Renal cortex interstitium (tissue), 11 donors: Measurements from ENCODE around the gene CHD2. TPM values are rescaled to one million over a fixed set of nuclear protein-coding genes. Genes with fewer than 3 reads are reported as not detected.
"Not testable (repeated sequence)": the region's sequence is repeated elsewhere in the genome, so short reads cannot be mapped to it uniquely, and the experiment has no call there.

Experiments used
- DNase-seq, 11 donors: peaks; one replicate each; pipeline ENCODE4 v3.0.0-alpha.2; 2013; ENCODE audit warnings: low read depth in 9 of 11, low spot score in 4 of 11; ENCODE audit errors: extremely low read depth in 1 of 11
- polyA plus RNA-seq, 3 donors: library from polyadenylated mRNA; unstranded; fragments of 120-200 nt; gene quantifications; one replicate each; pipeline ENCODE4 v1.2.1, GENCODE V29; 2013; ENCODE audit not compliant: insufficient read length in 3 of 3

CHD2 gene
- polyA plus RNA-seq, 3 donors: 112 to 146 (median 122) TPM

DNA sequence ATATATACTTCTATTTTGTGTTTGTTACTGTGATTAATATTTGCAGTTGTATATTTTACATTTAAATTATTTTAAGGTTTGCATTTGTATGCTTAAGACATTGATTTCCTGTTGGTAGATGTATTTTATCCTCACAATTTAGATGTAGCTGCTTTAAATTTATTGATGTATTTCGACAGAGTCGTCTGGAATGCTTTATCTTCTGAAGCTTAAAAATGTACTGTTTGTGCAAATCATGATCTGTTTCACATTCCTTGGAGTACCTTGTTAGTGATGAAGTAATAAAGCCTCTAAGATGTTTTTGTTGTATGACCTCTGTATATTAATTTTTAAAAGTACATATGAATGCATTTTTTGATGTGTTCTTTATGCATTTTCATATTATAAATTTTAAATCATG lies 1.9 kb downstream of the CHD2 start:
- no peak for DNase-seq

GRCh38 chr15:92902737-92903593 lies 2.8 kb downstream of the CHD2 start:
- no peak for DNase-seq

- no peak for DNase-seq
These were observed 3.5 kb downstream of the CHD2 start for GRCh38 chr15:92903631-92903965.

GRCh38 chr15:92903966-92904721 lies 4.0 kb downstream of the CHD2 start:
- DNase-seq: peak in 10 of 11 donors; percentile 96 to 99 (median 98)

- DNase-seq: no peak
These were observed 4.8 kb downstream of the CHD2 start for GRCh38 chr15:92904722-92905571.

DNA sequence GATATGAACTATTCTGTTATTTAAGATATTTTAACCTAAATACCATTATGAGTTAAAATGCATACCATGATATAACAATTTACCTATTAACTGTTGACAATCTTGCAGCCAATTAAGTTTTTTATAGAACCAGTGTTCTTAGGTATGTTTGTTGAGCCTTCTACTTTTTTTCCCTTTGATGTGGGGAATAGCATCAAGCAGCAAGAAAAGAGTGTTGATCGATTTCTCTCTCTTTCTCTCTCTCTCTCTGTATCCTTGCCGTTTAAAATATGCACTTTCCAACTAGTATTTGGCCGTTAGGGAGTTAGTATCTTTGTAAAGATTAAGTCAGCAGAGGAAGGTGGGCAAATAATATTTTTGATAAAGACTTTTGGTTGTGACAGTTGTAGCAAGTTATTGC lies 5.9 kb downstream of the CHD2 start:
- DNase-seq: no peak

DNA sequence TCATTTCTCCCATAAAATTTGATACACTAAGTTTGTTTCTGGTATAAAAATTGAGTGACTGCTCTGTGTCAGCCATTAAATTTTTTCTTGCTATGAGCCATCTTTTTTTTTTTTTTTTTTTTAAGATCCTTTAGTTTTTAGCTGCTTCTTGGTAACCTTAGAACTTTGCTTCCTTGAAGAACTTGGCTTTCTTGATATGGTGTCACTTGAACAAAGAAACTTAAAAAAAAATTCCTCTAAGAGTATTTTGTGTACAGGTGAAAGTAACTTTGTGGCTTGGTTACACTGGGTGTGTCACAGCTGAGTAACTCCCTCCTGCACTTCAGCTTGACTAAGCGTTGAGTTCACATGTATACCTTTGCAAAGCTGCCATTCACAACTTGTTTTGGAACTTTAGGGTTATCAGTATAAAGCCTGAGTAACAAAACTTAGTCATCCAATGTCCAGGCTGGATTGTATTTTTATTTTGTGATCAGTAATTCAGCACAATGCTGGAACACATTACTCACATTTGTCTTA lies 6.5 kb downstream of the CHD2 start:
- no peak for DNase-seq

DNA sequence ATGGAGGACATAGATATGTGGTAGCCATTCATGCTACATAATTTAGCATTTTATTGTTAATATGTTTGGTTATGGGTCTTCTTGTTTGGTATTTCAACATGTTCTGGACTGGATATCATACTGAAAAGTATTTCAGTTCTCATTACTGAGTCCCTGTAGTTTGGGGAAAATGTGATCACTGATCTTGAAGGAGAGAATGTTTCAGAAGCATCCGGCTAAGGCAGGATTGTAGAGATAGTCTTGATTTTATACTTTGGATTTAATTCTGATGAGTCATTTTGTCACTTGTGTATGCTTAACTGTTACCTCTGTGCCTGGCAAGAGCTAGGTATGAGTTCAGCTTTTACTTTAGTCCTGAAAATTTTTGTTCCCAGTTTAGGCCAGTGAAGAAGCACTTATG lies 7.1 kb downstream of the CHD2 start:
- DNase-seq: no peak

- no peak for DNase-seq
These were observed 8.0 kb downstream of the CHD2 start for GRCh38 chr15:92907896-92908712.

GRCh38 chr15:92908713-92909057 lies 8.6 kb downstream of the CHD2 start:
- no peak for DNase-seq

DNA sequence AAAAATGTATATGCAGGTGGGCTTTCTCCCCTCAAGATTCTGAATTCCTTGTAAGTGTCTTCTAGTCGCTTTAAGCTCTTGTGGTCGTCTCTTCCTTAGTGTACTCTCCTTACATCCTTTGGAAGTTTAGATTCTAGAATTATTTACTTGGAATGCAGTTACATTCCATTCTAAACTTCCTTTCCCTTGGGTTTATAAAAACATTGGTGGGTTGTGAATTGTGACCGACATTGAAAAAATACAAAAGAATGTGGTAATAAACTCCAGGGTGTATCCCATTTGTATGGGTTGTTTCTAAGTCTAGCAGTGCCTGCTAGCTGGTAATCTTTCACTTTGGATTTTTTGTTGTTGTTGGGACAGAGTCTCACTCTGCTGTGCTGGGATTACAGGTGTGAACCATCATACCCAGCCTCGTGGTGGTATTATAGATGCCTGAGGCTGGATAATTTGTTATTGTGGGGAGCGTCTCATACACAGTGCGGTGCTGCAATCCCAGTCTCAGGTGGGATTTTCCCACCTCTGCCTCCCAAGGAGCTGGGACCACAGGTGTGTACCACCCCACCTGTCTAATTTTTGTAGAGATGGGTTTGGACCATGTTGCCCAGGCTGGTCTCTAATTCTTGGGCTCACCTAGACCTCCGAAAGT lies 9.1 kb downstream of the CHD2 start:
- DNase-seq: no peak

DNA sequence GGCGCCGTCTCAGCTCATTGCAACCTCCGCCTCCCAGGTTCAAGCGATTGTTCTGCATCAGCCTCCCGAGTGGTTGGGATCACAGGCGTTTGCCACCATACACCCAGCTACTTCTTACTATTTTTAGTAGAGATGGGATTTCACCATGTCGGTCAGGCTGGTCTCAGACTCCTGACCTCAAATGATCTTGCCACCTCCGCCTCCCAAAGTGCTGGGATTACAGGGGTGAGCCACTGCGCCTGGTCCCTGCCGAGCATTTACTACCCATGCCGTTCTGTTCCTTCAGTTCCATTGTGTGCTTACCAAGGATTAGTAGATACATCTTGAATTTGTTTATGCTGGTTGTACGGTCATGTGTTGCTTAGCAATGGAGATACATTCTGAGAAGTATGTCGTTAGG lies 10.3 kb downstream of the CHD2 start:
- DNase-seq: no peak

GRCh38 chr15:92914103-92914499 lies 14.0 kb downstream of the CHD2 start:
- no peak for DNase-seq

DNA sequence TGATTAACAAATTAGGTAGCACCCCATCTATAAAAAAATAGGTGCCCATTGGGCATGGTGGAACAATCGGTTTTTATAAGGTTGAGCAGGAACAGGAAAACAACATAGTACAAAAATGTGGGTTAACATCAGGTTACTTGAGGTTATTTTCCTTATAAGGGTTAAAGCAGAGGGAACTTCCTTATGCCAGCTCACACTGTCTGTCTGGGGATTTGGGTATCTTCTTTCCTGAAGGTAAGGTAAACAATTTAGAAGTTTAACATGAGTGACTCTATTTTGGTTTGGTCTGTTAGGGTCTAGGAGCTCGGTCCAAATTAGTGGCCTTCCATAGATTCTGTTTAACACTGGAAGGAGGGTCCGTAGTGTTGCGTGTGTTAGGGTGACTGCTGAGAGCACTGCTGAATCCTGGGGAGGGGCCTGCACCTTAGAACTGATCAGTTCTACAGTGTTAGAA lies 14.7 kb downstream of the CHD2 start:
- DNase-seq: no peak

DNA sequence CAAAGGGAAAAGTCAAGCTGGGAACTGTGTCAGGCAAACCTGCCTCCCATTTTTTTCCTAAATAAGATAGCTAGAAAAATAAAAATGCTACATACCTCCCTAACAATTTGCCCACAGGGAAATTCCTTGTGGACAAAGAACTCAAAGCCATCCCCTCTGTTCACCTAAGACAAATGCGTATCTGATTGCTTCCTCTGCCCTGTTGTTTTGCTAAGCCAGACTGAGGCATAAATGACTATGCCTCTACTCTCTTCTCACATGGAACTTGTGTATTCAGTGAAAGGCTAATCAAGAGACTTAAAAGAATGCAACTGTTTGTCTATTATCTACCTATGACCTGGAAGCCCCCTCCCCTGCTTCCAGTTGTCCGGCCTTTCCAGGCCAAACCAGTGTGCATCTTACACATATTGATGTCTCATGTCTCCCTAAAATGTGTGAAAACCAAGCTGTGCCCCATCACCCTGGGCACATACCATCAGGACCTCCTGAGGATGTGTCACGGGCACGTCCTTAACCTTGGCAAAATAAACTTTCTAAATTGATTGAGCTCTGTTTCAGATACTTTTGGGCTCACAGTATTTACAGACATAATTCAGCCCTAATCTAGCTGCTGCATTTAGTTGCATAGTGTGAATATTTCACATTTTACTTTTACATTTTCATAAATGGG lies 15.8 kb downstream of the CHD2 start:
- DNase-seq: no peak

DNA sequence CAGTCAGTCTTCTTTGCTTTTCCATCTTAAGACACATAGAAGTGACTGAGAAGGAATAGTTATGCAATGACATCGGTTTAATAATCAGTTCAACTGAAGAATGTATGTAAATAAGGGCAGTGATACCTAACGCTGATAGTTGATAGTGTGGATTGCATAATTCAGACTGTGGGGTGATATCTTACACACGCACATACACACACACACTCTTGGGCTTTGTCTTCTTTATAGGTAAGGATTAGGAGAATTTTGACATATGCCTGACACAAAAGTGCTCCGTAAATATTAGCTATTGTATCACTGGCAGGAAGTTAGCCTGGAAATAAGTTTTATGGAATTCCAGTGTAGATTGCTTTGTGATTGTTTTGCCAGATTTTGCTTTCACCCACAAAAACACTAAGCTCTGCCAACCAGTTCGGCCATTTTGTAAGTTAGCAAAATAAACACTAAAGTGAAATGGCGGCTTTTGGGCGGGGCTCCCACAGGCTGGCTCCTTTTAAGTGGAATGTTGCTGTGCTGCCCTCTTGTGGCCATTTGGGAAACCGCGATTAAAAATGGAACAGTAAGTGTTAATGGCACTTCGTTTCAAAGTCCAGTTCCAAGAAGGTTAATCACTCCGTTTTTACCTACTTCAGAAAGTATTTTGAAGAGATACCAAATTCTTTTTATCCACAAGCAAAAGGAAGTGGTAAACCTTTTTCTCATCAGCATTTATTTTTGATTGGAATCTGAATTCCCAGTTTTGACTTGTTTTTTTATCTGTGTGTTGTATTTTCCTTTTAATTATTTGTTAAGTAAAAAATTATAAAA lies 17.7 kb downstream of the CHD2 start:
- peak; percentile 85 to 97 (median 94) for DNase-seq

- not testable (repeated sequence) for DNase-seq
These were observed 18.8 kb downstream of the CHD2 start for GRCh38 chr15:92918881-92919280.
